Measurements from ENCODE around the gene ARHGEF40.

The ARHGEF40 gene

DNA sequence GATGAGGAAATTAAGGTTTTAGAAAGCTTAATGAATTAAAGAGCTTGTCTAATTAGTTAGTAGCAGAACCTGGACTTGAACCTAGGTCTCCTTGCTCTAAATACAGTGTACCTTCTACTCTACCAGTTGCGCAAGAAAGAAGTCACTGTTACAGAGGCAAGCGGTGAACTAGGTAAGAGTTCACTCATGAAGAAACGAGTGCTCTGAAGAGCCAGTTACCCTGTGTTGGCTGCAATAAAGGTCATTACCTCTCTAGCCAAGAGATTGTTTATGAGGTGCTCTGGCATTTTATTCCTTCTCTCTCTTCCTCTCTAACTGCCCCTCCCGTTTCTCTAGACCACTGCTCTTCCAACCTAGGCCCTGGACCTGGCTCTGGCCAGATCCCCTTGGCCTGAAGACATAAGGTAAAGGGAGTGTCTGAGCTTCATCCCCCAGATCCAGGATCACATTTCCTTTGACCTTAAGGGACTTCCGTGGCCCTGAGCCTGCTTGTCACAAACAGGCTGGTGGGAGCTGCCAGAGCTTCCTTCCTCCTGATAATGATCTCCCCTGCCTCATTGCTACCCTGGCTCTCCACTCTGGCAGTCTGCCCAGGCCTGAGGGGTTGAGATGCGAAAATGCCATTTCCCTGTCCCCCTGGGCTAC is 26.0 kb upstream of the ARHGEF40 start:
- in situ Hi-C loops (cut with MboI; ENCODE audit: low sequenced_read_pairs, unreplicated experiment) = no loop called here
- TF ChIP-seq, protein P1, sequence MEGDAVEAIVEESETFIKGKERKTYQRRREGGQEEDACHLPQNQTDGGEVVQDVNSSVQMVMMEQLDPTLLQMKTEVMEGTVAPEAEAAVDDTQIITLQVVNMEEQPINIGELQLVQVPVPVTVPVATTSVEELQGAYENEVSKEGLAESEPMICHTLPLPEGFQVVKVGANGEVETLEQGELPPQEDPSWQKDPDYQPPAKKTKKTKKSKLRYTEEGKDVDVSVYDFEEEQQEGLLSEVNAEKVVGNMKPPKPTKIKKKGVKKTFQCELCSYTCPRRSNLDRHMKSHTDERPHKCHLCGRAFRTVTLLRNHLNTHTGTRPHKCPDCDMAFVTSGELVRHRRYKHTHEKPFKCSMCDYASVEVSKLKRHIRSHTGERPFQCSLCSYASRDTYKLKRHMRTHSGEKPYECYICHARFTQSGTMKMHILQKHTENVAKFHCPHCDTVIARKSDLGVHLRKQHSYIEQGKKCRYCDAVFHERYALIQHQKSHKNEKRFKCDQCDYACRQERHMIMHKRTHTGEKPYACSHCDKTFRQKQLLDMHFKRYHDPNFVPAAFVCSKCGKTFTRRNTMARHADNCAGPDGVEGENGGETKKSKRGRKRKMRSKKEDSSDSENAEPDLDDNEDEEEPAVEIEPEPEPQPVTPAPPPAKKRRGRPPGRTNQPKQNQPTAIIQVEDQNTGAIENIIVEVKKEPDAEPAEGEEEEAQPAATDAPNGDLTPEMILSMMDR (IDR thresholded peaks at IDR 0.05; ENCODE audit: borderline replicate concordance, control extremely low read depth, extremely low read depth, insufficient read depth, missing control alignments) = no peak
- no peak for DNase-seq (ENCODE audit: low spot score)

GRCh38 chr14:21047378-21047781 is 22.7 kb upstream of the ARHGEF40 start:
- TF ChIP-seq, protein P1 (IDR thresholded peaks at IDR 0.05; ENCODE audit: borderline replicate concordance, control extremely low read depth, extremely low read depth, insufficient read depth, missing control alignments) = no peak
- no peak for DNase-seq (ENCODE audit: low spot score)
- in situ Hi-C loops (cut with MboI; ENCODE audit: low sequenced_read_pairs, unreplicated experiment) = no loop called here

DNA sequence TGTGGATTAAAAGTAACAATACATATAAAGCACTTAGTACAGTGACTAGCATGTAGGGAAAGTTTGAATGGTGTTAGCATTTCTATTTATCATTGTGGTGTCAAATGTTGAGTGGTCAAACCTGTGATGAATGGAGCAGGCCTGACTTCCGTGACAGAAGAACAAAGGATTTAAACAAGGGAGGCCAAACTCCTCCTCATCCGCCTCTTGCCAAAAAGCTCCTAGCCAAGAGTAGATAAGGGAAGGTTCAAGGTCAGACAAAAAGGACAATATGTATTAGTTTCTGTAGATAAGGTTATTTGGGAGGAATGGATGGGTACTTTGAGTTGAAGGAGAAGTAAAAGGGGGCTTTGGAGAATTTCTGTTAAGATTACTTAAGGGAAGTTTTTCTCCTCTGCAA is 21.5 kb upstream of the ARHGEF40 start:
- TF ChIP-seq, protein P1 (IDR thresholded peaks at IDR 0.05; ENCODE audit: borderline replicate concordance, control extremely low read depth, extremely low read depth, insufficient read depth, missing control alignments) = no peak
- no peak for DNase-seq (ENCODE audit: low spot score)
- in situ Hi-C loops (cut with MboI; ENCODE audit: low sequenced_read_pairs, unreplicated experiment) = no loop called here

DNA sequence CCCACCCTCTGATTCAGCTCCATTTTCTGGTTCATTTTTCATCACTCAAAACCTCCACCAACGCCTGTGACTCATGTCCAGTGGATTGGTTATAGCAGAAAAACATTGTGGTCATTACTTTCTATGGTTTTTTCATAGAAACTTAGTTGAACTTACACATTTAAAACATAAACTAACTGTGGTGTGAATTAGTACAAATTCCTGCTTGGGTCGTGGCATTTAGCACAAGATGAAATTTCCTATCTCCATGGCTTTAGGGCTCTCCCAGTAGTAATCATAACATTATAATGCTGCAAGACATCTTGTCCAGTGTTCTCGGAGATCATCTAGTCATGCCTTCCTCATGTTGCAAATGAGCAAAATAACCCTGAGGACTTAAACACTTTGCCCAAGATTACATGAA is 20.8 kb upstream of the ARHGEF40 start:
- in situ Hi-C loops (cut with MboI; ENCODE audit: low sequenced_read_pairs, unreplicated experiment) = no loop called here
- no peak for DNase-seq (ENCODE audit: low spot score)
- TF ChIP-seq, protein P1 (IDR thresholded peaks at IDR 0.05; ENCODE audit: borderline replicate concordance, control extremely low read depth, extremely low read depth, insufficient read depth, missing control alignments) = no peak

DNA sequence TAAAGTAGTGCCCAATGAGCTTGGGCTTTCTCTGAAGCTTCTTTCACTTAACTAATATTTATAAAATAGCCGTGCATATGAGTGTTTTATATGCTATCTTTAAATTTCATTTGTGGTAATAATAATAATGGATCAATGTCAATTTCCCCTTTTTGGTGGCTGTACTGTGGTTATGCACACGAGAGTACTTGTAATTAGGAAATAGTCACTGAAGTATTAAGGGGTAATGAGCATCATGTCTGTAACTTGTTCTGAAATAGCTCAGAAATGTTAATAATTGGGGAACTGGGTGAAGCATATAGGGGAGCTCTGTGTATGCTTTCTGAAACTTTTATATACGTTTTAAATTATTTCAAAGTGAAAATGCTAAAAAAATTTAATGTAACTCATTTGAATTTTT is 19.5 kb upstream of the ARHGEF40 start:
- in situ Hi-C loops (cut with MboI; ENCODE audit: low sequenced_read_pairs, unreplicated experiment) = no loop called here
- TF ChIP-seq, protein P1 (IDR thresholded peaks at IDR 0.05; ENCODE audit: borderline replicate concordance, control extremely low read depth, extremely low read depth, insufficient read depth, missing control alignments) = no peak
- no peak for DNase-seq (ENCODE audit: low spot score)

- TF ChIP-seq, protein P1 (IDR thresholded peaks at IDR 0.05; ENCODE audit: borderline replicate concordance, control extremely low read depth, extremely low read depth, insufficient read depth, missing control alignments) = no peak
- in situ Hi-C loops (cut with MboI; ENCODE audit: low sequenced_read_pairs, unreplicated experiment) = no loop called here
- no peak for DNase-seq (ENCODE audit: low spot score)
These were observed 16.7 kb upstream of the ARHGEF40 start for GRCh38 chr14:21053184-21054122.
